Natural killer cell (primary cell): ENCODE measurements around the gene TBCE. TPM values are rescaled to one million over a fixed set of nuclear protein-coding genes. Genes with fewer than 3 reads are reported as not detected.

ENCODE experiments used
- ATAC-seq, 3 donors: fragments of 150-1000 bp in 2 of 3; fragments of 200-7000 bp in 1 of 3; cut with Tn5 transposase; 1 replicate in 1 of 3; 2 replicates in 2 of 3; pipeline ENCODE4 v1.10.0; 2021; ENCODE audit warnings: mild to moderate bottlenecking in 2 of 3, moderate library complexity in 2 of 3
- DNase-seq, 2 donors: peaks; one replicate each; pipeline versions ENCODE4 v3.0.0 to v3.0.0-alpha.2; 2013 to 2021; ENCODE audit warnings: mixed read lengths in 1 of 2
- H3K27ac ChIP-seq: one replicate; pipeline ENCODE4 v1.5.1; 2013; ENCODE audit warnings: mild to moderate bottlenecking, low read length
- H3K27me3 ChIP-seq: one replicate; pipeline ENCODE4 v1.6.1; 2013; ENCODE audit warnings: low read length; ENCODE audit not compliant: control insufficient read depth, insufficient read depth
- H3K36me3 ChIP-seq: one replicate; pipeline ENCODE4 v1.6.1; 2013; ENCODE audit warnings: low read length; ENCODE audit not compliant: control insufficient read depth, insufficient read depth
- H3K4me1 ChIP-seq: one replicate; pipeline ENCODE4 v1.6.1; 2013; ENCODE audit warnings: low read length; ENCODE audit not compliant: control insufficient read depth, insufficient read depth
- H3K4me3 ChIP-seq: one replicate; pipeline ENCODE4 v1.5.1; 2013; ENCODE audit warnings: low read length
- H3K9me3 ChIP-seq: one replicate; pipeline ENCODE4 v1.6.1; 2013; ENCODE audit warnings: low read length; ENCODE audit not compliant: control insufficient read depth, insufficient read depth
- H3K27ac Mint-ChIP-seq, 2 donors: one replicate each; pipeline ENCODE4 v1.8.0; 2022; ENCODE audit warnings: mild to moderate bottlenecking in 2 of 2, mixed read lengths in 2 of 2, moderate library complexity in 1 of 2
- H3K27me3 Mint-ChIP-seq, 2 donors: one replicate each; pipeline ENCODE4 v1.8.0; 2022; ENCODE audit warnings: low read depth in 2 of 2, mixed read lengths in 2 of 2
- H3K36me3 Mint-ChIP-seq: one replicate; pipeline ENCODE4 v1.8.0; 2022; ENCODE audit warnings: mixed read lengths
- H3K4me1 Mint-ChIP-seq, 2 donors: one replicate each; pipeline ENCODE4 v1.8.0; 2022; ENCODE audit warnings: mixed read lengths in 2 of 2
- H3K4me3 Mint-ChIP-seq: one replicate; pipeline ENCODE4 v1.8.0; 2022; ENCODE audit warnings: mild to moderate bottlenecking, moderate library complexity, mixed read lengths
- H3K9me3 Mint-ChIP-seq, 2 donors: one replicate each; pipeline ENCODE4 v1.8.0; 2022; ENCODE audit warnings: mixed read lengths in 2 of 2
- CTCF ChIP-seq: fragments of 200-600 bp; IDR thresholded peaks from one replicate; pipeline ENCODE4 v1.8.0; 2022; ENCODE audit warnings: antibody characterized with exemption
- WGBS: methylation state at CpG from one replicate; pipeline ENCODE4 v1.1.7; 2013; ENCODE audit warnings: missing lambda C conversion rate; ENCODE audit not compliant: insufficient coverage; 5-methylcytosine and 5-hydroxymethylcytosine counted together
- intact Hi-C: fragments of 100-400 bp; cut with micrococcal nuclease; formaldehyde crosslinking; loops from one replicate; pipeline ENCODE4 v1.14.2; 2022
- total RNA-seq, 4 donors: library from RNA; stranded (reverse); fragments of 120-200 nt in 1 of 4; gene quantifications; one replicate each; pipeline versions ENCODE4 v1.2.3 to v1.2.4, GENCODE V29; 2013 to 2022

TBCE gene
- total RNA-seq, 3 donors from 2014 or later (not counting 1 experiment from before 2014, with no cell fraction given), result 24.1 to 25.2 (median 25.0) TPM

GRCh38 chr1:235473806-235474205 lies 106.6 kb downstream of the TBCE start:
- intact Hi-C loops, result no loop called here
- Histone ChIP-seq H3K27me3 (no peaks in the 10 kb centered on the region), H3K9me3 (no peaks in the 10 kb centered on the region), H3K4me3 (no peak overlapping the region), H3K27ac (no peak overlapping the region), H3K4me1 (no peaks in the 10 kb centered on the region), H3K36me3 (no peaks in the 10 kb centered on the region)
- Mint-ChIP-seq H3K27me3 (no peaks in the 10 kb centered on the region), H3K4me1 (no peaks in the 10 kb centered on the region), H3K9me3 (no peaks in the 10 kb centered on the region), H3K36me3 (no peaks in the 10 kb centered on the region), H3K4me3 (no peak overlapping the region), H3K27ac (no peak overlapping the region)
- TF ChIP-seq CTCF, result no peak
- ATAC-seq, result no peak
- no peak for DNase-seq
- WGBS, result 91% methylated on average over 1 of the region's 1 CpG

GRCh38 chr1:235483090-235483489 lies 115.9 kb downstream of the TBCE start:
- no peaks in the 10 kb centered on the region for H3K4me1 Mint-ChIP-seq
- H3K36me3 ChIP-seq, result peaks cover 3% of the 10 kb centered on the region
- no peaks in the 10 kb centered on the region for H3K9me3 Mint-ChIP-seq
- peaks cover 15% of the 10 kb centered on the region for H3K36me3 Mint-ChIP-seq
- H3K27me3 Mint-ChIP-seq, result no peaks in the 10 kb centered on the region
- H3K27ac ChIP-seq, result no peak overlapping the region
- no peak overlapping the region for H3K27ac Mint-ChIP-seq
- ATAC-seq (no peak), DNase-seq (no peak)
- no peaks in the 10 kb centered on the region for H3K4me1 ChIP-seq
- H3K27me3 ChIP-seq, result no peaks in the 10 kb centered on the region
- H3K4me3 Mint-ChIP-seq, result no peak overlapping the region
- WGBS, result 94% methylated on average over 4 of the region's 5 CpGs
- TF ChIP-seq CTCF, result no peak
- no peak overlapping the region for H3K4me3 ChIP-seq
- intact Hi-C loops, result no loop called here
- H3K9me3 ChIP-seq, result no peaks in the 10 kb centered on the region

GRCh38 chr1:235485558-235485957 lies 118.3 kb downstream of the TBCE start:
- H3K27ac Mint-ChIP-seq, result no peak overlapping the region
- Histone ChIP-seq H3K36me3 (peaks cover 3% of the 10 kb centered on the region), H3K9me3 (no peaks in the 10 kb centered on the region), H3K27ac (no peak overlapping the region), H3K27me3 (no peaks in the 10 kb centered on the region), H3K4me3 (no peak overlapping the region), H3K4me1 (no peaks in the 10 kb centered on the region)
- peaks cover 15% of the 10 kb centered on the region for H3K36me3 Mint-ChIP-seq
- H3K9me3 Mint-ChIP-seq, result no peaks in the 10 kb centered on the region
- H3K27me3 Mint-ChIP-seq, result no peaks in the 10 kb centered on the region
- intact Hi-C loops, result no loop called here
- no peak overlapping the region for H3K4me3 Mint-ChIP-seq
- DNase-seq, result no peak
- ATAC-seq, result no peak
- TF ChIP-seq CTCF, result no peak
- WGBS, result 98% methylated on average over 2 of the region's 2 CpGs
- no peaks in the 10 kb centered on the region for H3K4me1 Mint-ChIP-seq

GRCh38 chr1:235486321-235486720 lies 119.1 kb downstream of the TBCE start:
- H3K27me3 ChIP-seq, result no peaks in the 10 kb centered on the region
- no peak overlapping the region for H3K4me3 ChIP-seq
- intact Hi-C loops, result no loop called here
- H3K9me3 ChIP-seq, result no peaks in the 10 kb centered on the region
- ATAC-seq, result no peak
- WGBS, result 100% methylated on average over 3 of the region's 5 CpGs
- Mint-ChIP-seq H3K27ac (no peak overlapping the region), H3K36me3 (peaks cover 15% of the 10 kb centered on the region), H3K4me1 (no peaks in the 10 kb centered on the region), H3K9me3 (no peaks in the 10 kb centered on the region), H3K27me3 (no peaks in the 10 kb centered on the region), H3K4me3 (no peak overlapping the region)
- no peak overlapping the region for H3K27ac ChIP-seq
- no peak for TF ChIP-seq CTCF
- no peaks in the 10 kb centered on the region for H3K4me1 ChIP-seq
- peaks cover 3% of the 10 kb centered on the region for H3K36me3 ChIP-seq
- no peak for DNase-seq
